GM12865 (cell line): ENCODE measurements around the gene SMCR8.

Source experiments
- DNase-seq: peaks from one replicate; pipeline ENCODE4 v3.0.0; 2010; ENCODE audit warnings: low read depth
- H3K4me3 ChIP-seq: 2 replicates; pipeline ENCODE4 v1.5.1; 2011; ENCODE audit warnings: mild to moderate bottlenecking, low read depth, low read length, control low read depth
- CTCF ChIP-seq: IDR thresholded peaks from 2 replicates; pipeline ENCODE4 v1.5.1; 2011; ENCODE audit warnings: low read length, control low read depth, low read depth, inconsistent platforms; ENCODE audit not compliant: insufficient read depth; ENCODE audit errors: missing control alignments

Gene SMCR8

DNA sequence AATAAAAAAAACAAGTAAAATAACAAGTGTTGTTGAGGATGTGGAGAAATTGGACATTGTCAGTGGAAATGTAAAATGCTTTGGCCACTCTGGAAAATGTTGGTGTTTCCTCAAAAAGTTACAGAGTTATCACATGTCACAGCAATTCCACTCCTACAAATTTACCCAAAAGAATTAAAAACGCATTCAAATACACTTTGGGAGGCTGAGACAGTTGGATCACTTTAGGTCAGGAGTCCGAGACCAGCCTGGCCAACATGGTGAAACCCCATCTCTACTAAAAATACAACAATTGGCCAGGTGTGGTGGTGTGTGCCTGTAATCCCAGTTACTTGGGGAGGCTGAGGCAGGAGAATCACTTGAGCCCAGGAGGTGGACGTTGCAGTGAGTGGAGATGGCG, 5.9 kb upstream of the SMCR8 start:
- H3K4me3 ChIP-seq, result no peak overlapping the region
- no peak for DNase-seq
- TF ChIP-seq CTCF, result no peak

DNA sequence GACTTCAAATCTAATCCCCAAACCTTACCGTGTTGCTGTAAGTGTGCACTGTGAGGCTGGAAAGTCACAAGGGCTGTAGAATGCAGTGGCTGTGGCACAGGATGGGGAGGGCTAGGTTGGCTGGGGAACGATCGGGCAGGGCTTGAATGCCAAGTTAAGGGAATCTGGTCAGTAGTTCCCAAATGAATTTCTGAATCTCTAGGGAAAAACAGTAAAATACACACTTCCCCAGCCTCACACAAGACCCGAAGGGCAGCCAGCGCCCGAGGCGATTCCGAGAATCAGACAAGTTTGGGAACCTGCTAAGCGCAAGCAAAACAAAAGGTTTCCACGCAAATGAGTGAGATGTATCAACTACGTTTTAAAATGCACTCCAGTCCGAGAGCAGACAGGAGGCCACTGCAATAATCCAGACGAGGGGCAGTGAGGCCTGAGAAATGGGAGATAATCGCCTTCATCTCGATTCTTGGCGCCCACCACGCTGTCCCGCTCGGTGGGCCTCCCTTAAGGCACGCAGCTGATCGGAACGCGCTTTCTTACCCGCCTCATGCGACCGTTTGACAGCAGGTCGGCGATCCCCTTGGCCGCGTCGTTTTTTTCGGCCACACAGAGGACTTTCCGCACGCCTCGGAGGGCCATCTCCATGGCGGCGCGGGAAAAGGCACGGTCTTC, 898 bp upstream of the SMCR8 start:
- DNase-seq, result no peak
- TF ChIP-seq CTCF, result no peak
- H3K4me3 ChIP-seq, result peak overlapping the region; percentile 98

DNA sequence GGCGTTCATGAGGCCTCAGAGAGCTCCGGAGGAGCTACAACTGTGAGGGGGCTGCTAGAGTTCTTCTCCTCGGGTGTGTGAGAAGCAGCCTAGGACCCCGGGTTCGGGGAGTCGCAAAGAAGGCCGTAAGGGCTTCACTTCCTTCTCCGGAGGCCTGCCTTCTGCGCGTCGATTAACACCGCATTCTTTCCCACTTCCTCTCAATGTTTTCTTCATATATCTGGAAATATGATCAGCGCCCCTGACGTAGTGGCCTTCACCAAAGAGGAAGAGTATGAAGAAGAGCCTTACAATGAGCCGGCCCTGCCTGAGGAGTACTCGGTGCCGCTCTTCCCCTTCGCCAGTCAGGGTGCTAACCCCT, 449 bp downstream of the SMCR8 start:
- H3K4me3 ChIP-seq, result peak overlapping the region; percentile 98
- no peak for TF ChIP-seq CTCF
- DNase-seq, result no peak

DNA sequence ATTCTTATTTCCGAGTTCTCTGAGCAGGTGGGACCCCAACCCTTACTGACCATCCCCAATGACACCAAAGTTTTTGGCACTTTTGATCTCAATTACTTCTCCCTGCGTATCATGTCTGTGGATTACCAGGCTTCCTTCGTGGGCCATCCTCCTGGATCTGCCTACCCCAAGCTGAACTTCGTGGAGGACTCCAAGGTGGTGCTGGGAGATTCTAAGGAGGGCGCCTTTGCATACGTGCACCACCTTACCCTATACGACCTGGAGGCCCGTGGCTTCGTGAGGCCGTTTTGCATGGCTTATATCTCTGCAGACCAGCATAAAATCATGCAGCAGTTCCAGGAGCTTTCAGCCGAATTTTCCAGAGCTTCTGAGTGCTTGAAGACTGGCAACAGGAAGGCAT, 868 bp downstream of the SMCR8 start:
- H3K4me3 ChIP-seq, result peak overlapping the region; percentile 98
- TF ChIP-seq CTCF, result no peak
- no peak for DNase-seq

DNA sequence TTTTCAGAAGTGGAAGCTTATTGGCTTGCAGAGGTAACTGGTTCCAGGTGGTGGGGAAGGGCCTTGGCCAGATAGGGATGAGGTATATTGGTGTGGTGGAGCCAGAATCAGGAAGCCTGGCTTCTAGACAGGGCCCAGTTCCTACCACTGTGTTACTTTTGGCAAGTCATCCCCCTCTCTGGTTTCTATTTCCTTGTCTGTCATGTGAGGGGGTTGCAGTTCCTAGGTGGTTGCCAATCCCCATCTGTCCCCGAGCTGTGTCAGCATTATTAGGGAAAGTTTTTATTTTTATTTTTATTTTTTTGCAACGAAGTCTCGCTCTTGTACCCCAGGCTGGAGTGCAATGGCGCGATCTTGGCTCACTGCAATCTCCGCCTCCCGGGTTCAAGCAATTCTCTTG, 3.0 kb downstream of the SMCR8 start:
- no peak overlapping the region for H3K4me3 ChIP-seq
- no peak for TF ChIP-seq CTCF
- DNase-seq, result no peak

DNA sequence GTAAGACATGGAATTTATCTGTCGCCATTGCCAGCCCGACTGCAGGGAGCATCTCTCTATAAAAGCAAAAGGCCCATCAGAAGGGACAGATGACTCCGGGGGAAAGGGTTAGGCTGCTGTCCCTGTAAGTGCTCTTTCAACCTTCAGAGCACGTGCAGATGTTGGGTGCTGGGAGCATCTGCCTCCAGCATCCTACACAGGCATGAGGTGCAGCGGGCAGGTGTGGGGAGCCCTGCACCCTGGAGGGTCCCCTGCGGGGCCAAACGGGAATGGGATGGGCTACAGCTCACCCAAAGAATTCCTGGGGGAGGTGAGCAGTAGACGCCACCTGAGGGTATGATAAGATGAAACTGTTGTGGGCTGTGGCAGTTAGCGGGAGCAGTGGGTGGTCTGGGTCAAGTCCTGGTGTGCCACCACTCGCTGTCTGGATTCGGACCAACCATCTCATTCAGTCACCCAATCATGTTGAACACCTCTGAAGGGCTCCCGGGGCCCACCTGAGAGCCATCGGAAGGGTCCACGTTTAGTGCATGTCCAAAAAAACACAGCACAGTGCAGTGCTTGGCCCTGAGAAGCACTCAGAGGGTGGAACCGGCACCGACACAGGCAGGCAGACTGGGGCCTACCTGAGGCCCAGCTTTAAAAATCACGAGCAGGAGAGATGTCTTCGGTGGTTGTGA, 3.8 kb downstream of the SMCR8 start:
- no peak overlapping the region for H3K4me3 ChIP-seq
- no peak for TF ChIP-seq CTCF
- no peak for DNase-seq

- peak; percentile 23 for TF ChIP-seq CTCF
- DNase-seq, result peak; percentile 36
- H3K4me3 ChIP-seq, result no peak overlapping the region
Observed at GRCh38 chr17:18319604-18320256, 4.6 kb downstream of the SMCR8 start.
